COLO668 (cell line): ENCODE results near the gene CNKSR3.

Source experiments
- DNase-seq: peaks from one replicate; lab custom pipeline; 2025; ENCODE audit not compliant: unreplicated experiment; lab: John Stamatoyannopoulos, UW

Gene CNKSR3

GRCh38 chr6:154458565-154459470, 51.7 kb downstream of the CNKSR3 start:
- no peak for DNase-seq

- DNase-seq: peak; percentile 60
Measured at GRCh38 chr6:154457881-154458284, 52.6 kb downstream of the CNKSR3 start.

GRCh38 chr6:154457046-154457713, 53.3 kb downstream of the CNKSR3 start:
- no peak for DNase-seq

GRCh38 chr6:154453329-154453728, 57.2 kb downstream of the CNKSR3 start:
- no peak for DNase-seq

GRCh38 chr6:154450498-154450897, 60.0 kb downstream of the CNKSR3 start:
- peak; percentile 13 for DNase-seq

- no peak for DNase-seq
Measured at GRCh38 chr6:154448448-154449096, 61.9 kb downstream of the CNKSR3 start.

GRCh38 chr6:154447954-154448353, 62.5 kb downstream of the CNKSR3 start:
- DNase-seq: peak; percentile 10

GRCh38 chr6:154446984-154447383, 63.5 kb downstream of the CNKSR3 start:
- DNase-seq: no peak

GRCh38 chr6:154445417-154445816, 65.1 kb downstream of the CNKSR3 start:
- no peak for DNase-seq

- no peak for DNase-seq
Measured at GRCh38 chr6:154441995-154442310, 68.5 kb downstream of the CNKSR3 start.

GRCh38 chr6:154440422-154441043, 70.0 kb downstream of the CNKSR3 start:
- no peak for DNase-seq

GRCh38 chr6:154440022-154440421, 70.5 kb downstream of the CNKSR3 start:
- no peak for DNase-seq

GRCh38 chr6:154438882-154439415, 71.5 kb downstream of the CNKSR3 start:
- no peak for DNase-seq

- no peak for DNase-seq
Measured at GRCh38 chr6:154435400-154435945, 75.0 kb downstream of the CNKSR3 start.

GRCh38 chr6:154434662-154435061, 75.8 kb downstream of the CNKSR3 start:
- no peak for DNase-seq

GRCh38 chr6:154433477-154434241, 76.8 kb downstream of the CNKSR3 start:
- DNase-seq: no peak

- DNase-seq: no peak
Measured at GRCh38 chr6:154432533-154433476, 77.7 kb downstream of the CNKSR3 start.

GRCh38 chr6:154430481-154430919, 80.0 kb downstream of the CNKSR3 start:
- no peak for DNase-seq

GRCh38 chr6:154429711-154430110, 80.8 kb downstream of the CNKSR3 start:
- DNase-seq: no peak
